Stimulated activated CD8-positive, alpha-beta memory T cell treated with anti-CD3 and anti-CD28 coated beads, Interleukin-4, amount 100 ng/mL, for 24 hours (primary cell): Measurements from ENCODE around the gene GATA2.

Experiments used
- DNase-seq: peaks from one replicate; pipeline ENCODE4 v3.0.0-alpha.2; 2020; ENCODE audit warnings: low read depth

GATA2 gene

GRCh38 chr3:128473180-128473519, 19.9 kb downstream of the GATA2 start:
- no peak for DNase-seq

- no peak for DNase-seq
These were observed 20.4 kb downstream of the GATA2 start for GRCh38 chr3:128472449-128473179.

- DNase-seq, result no peak
These were observed 21.3 kb downstream of the GATA2 start for GRCh38 chr3:128471720-128472119.

GRCh38 chr3:128471110-128471509, 21.9 kb downstream of the GATA2 start:
- no peak for DNase-seq

GRCh38 chr3:128470134-128470899, 22.7 kb downstream of the GATA2 start:
- DNase-seq, result no peak

- no peak for DNase-seq
These were observed 23.4 kb downstream of the GATA2 start for GRCh38 chr3:128469556-128469955.

- no peak for DNase-seq
These were observed 24.0 kb downstream of the GATA2 start for GRCh38 chr3:128468791-128469527.

- DNase-seq, result no peak
These were observed 24.7 kb downstream of the GATA2 start for GRCh38 chr3:128468285-128468790.

- DNase-seq, result no peak
These were observed 26.0 kb downstream of the GATA2 start, which contains the start of gene DNAJB8 for GRCh38 chr3:128466840-128467541. Gene DNAJB8 (minus strand): TSS chr3:128466890. CDS start chr3:128463245, 3,645 bp downstream.

GRCh38 chr3:128464702-128465101, 28.3 kb downstream of the GATA2 start:
- no peak for DNase-seq

GRCh38 chr3:128464188-128464587, 28.8 kb downstream of the GATA2 start:
- DNase-seq, result no peak

- DNase-seq, result no peak
These were observed 29.2 kb downstream of the GATA2 start for GRCh38 chr3:128463771-128464170.

- DNase-seq, result no peak
These were observed 29.6 kb downstream of the GATA2 start for GRCh38 chr3:128463354-128463753.

GRCh38 chr3:128462931-128463330, 30.1 kb downstream of the GATA2 start:
- no peak for DNase-seq

- no peak for DNase-seq
These were observed 30.6 kb downstream of the GATA2 start for GRCh38 chr3:128462341-128462910.

- no peak for DNase-seq
These were observed 31.3 kb downstream of the GATA2 start for GRCh38 chr3:128461731-128462130.

GRCh38 chr3:128459461-128459820, 33.6 kb downstream of the GATA2 start:
- no peak for DNase-seq

- no peak for DNase-seq
These were observed 34.1 kb downstream of the GATA2 start for GRCh38 chr3:128458746-128459460.

GRCh38 chr3:128457937-128458336, 35.1 kb downstream of the GATA2 start:
- no peak for DNase-seq

GRCh38 chr3:128456776-128457715, 36.0 kb downstream of the GATA2 start:
- no peak for DNase-seq
